IMR-90 (cell line): ENCODE data around the gene FMR1.

Source experiments
- BHLHE40 ChIP-seq: fragments of 150-350 bp; IDR thresholded peaks from 2 replicates; pipeline ENCODE4 v1.6.1; 2016; ENCODE audit warnings: mild to moderate bottlenecking, low read depth, low read length
- CEBPB ChIP-seq: IDR thresholded peaks from 2 replicates; pipeline ENCODE4 v1.6.1; 2012; ENCODE audit warnings: low read depth, low read length, improper control_type of control experiment
- CTCF ChIP-seq: conservative IDR thresholded peaks from 2 replicates; pipeline ENCODE4 v1.5.1; 2012; ENCODE audit warnings: mild to moderate bottlenecking, low read depth, low read length, improper control_type of control experiment
- FOS ChIP-seq: fragments of 150-350 bp; IDR thresholded peaks from 2 replicates; pipeline ENCODE4 v1.6.1; 2016; ENCODE audit warnings: low read depth, low read length
- MAFK ChIP-seq: IDR thresholded peaks from 2 replicates; pipeline ENCODE4 v1.6.1; 2012; ENCODE audit warnings: low read depth, low read length, improper control_type of control experiment
- MXI1 ChIP-seq: IDR thresholded peaks from 2 replicates; pipeline ENCODE4 v1.6.1; 2012; ENCODE audit warnings: low read depth, mild to moderate bottlenecking, low read length, moderate library complexity, borderline replicate concordance
- POLR2A ChIP-seq: IDR thresholded peaks from 2 replicates; pipeline ENCODE4 v1.6.1; 2012; ENCODE audit warnings: mild to moderate bottlenecking, low read depth, low read length
- RAD21 ChIP-seq: IDR thresholded peaks from 2 replicates; pipeline ENCODE4 v1.6.1; 2012; ENCODE audit warnings: low read length, improper control_type of control experiment
- RCOR1 ChIP-seq: IDR thresholded peaks from 2 replicates; pipeline ENCODE4 v1.6.1; 2012; ENCODE audit warnings: mild to moderate bottlenecking, low read length, improper control_type of control experiment; ENCODE audit not compliant: insufficient replicate concordance
- RFX5 ChIP-seq: IDR thresholded peaks from 2 replicates; pipeline ENCODE4 v1.8.0; 2012; ENCODE audit warnings: low read depth, mild to moderate bottlenecking, low read length, moderate library complexity
- SMC3 ChIP-seq: fragments of 150-350 bp; IDR thresholded peaks from 2 replicates; pipeline ENCODE4 v1.6.1; 2016; ENCODE audit warnings: low read depth, mild to moderate bottlenecking, antibody characterized with exemption, low read length, moderate library complexity
- USF2 ChIP-seq: fragments of 150-350 bp; IDR thresholded peaks from 2 replicates; pipeline ENCODE4 v1.6.1; 2017; ENCODE audit warnings: mild to moderate bottlenecking, antibody characterized with exemption, low read length, low read depth

- TF ChIP-seq USF2: no peak
- no peak for TF ChIP-seq CTCF
- TF ChIP-seq RAD21: no peak
- TF ChIP-seq SMC3: no peak
- no peak for TF ChIP-seq POLR2A
- no peak for TF ChIP-seq RFX5
- TF ChIP-seq MXI1: no peak
- no peak for TF ChIP-seq FOS
- TF ChIP-seq MAFK: no peak
- TF ChIP-seq BHLHE40: no peak
- TF ChIP-seq CEBPB: no peak
- no peak for TF ChIP-seq RCOR1
Measured at GRCh38 chrX:147913570-147913969, 1.9 kb downstream of the FMR1 start.
